ENCODE data around the gene LAMTOR1.
A peak's percentile ranks its signal among the peaks of the same experiment; 100 is the strongest.

DNA sequence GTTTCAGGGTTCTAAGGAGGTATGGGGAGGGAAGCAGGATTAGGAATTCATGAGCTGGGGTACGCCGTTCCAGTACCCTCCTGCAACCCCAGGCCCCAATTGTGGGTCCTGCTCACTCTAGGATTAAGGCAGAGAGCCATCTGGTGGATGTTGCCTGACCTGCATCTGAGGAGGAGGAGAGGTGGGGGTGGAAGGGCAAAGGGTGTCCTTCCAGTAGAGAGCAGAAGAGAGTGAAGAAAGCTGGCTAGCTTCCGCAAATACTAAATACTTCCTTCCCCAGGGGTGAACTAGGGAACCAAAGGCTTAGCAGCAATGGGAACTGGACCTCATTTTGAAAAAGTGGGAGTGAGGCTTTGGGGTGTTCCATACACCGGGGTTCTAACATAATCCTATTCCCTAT is 11.8 kb downstream of the LAMTOR1 start:
- TF ChIP-seq, protein P1, sequence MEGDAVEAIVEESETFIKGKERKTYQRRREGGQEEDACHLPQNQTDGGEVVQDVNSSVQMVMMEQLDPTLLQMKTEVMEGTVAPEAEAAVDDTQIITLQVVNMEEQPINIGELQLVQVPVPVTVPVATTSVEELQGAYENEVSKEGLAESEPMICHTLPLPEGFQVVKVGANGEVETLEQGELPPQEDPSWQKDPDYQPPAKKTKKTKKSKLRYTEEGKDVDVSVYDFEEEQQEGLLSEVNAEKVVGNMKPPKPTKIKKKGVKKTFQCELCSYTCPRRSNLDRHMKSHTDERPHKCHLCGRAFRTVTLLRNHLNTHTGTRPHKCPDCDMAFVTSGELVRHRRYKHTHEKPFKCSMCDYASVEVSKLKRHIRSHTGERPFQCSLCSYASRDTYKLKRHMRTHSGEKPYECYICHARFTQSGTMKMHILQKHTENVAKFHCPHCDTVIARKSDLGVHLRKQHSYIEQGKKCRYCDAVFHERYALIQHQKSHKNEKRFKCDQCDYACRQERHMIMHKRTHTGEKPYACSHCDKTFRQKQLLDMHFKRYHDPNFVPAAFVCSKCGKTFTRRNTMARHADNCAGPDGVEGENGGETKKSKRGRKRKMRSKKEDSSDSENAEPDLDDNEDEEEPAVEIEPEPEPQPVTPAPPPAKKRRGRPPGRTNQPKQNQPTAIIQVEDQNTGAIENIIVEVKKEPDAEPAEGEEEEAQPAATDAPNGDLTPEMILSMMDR (IDR thresholded peaks at IDR 0.05; ENCODE audit: insufficient read depth, low read depth, low read length), result peak; percentile 56
- TF ChIP-seq EZH2 (IDR thresholded peaks at IDR 0.05; ENCODE audit: insufficient read depth, low read length), result no peak
